IMR-90 (cell line): ENCODE measurements around the gene LTBP2. TPM values are rescaled to one million over a fixed set of nuclear protein-coding genes. Genes with fewer than 3 reads are reported as not detected.

Experiments
- ATAC-seq: fragments of 200-7000 bp; cut with Tn5 transposase; 2 replicates; pipeline ENCODE4 v1.9.1; 2020; ENCODE audit warnings: low read depth, mild to moderate bottlenecking, moderate library complexity
- BruUV-seq: library from RNA; stranded (reverse); fragments of 400-500 nt; replicated peaks from 2 replicates; lab custom pipeline; 2021; lab: Mats Ljungman, UMichigan
- CTCF ChIA-PET: fragments of 300-600 bp; formaldehyde crosslinking; extraction: SDS; loops from one replicate; lab custom pipeline; 2021; ENCODE audit warnings: antibody characterized with exemption; lab: Yijun Ruan, JAX
- POLR2A ChIA-PET: fragments of 300-600 bp; sonication (Branson Sonifier 250); formaldehyde crosslinking; loops from one replicate; lab custom pipeline; 2022; ENCODE audit warnings: antibody characterized with exemption; ENCODE audit not compliant: unreplicated experiment; lab: Charles Lee
- DNase-seq: peaks from one replicate; pipeline ENCODE4 v3.0.0; 2013
- H2AFZ ChIP-seq: replicated peaks from 2 replicates; pipeline ENCODE3; 2013; ENCODE audit warnings: low read length, mild to moderate bottlenecking; ENCODE audit not compliant: poor library complexity
- H2AK5ac ChIP-seq: 2 replicates; pipeline ENCODE4 v1.6.1; 2013; ENCODE audit warnings: low read depth, low read length, inconsistent platforms
- H2AK9ac ChIP-seq: replicated peaks from 2 replicates; pipeline ENCODE3; 2013; ENCODE audit warnings: mild to moderate bottlenecking, low read depth, low read length, moderate library complexity; ENCODE audit not compliant: poor library complexity
- H2BK120ac ChIP-seq: 2 replicates; pipeline ENCODE4 v1.6.1; 2013; ENCODE audit warnings: low read depth, low read length, inconsistent platforms
- H2BK15ac ChIP-seq: 3 replicates; pipeline ENCODE4 v1.6.1; 2013; ENCODE audit warnings: low read depth, low read length, inconsistent platforms
- H2BK20ac ChIP-seq: 2 replicates; pipeline ENCODE4 v1.6.1; 2013; ENCODE audit warnings: low read depth, mild to moderate bottlenecking, inconsistent platforms, low read length, moderate library complexity
- H2BK5ac ChIP-seq: 2 replicates; pipeline ENCODE4 v1.6.1; 2013; ENCODE audit warnings: mild to moderate bottlenecking, low read depth, low read length, inconsistent platforms; ENCODE audit not compliant: poor library complexity, severe bottlenecking
- H3K14ac ChIP-seq: replicated peaks from 2 replicates; pipeline ENCODE4 v1.6.1; 2013; ENCODE audit warnings: low read depth, low read length, inconsistent platforms
- H3K18ac ChIP-seq: 2 replicates; pipeline ENCODE4 v1.6.1; 2013; ENCODE audit warnings: low read depth, low read length, control low read depth
- H3K23ac ChIP-seq: 2 replicates; pipeline ENCODE4 v1.6.1; 2013; ENCODE audit warnings: low read depth, low read length, inconsistent platforms
- H3K27ac ChIP-seq: 2 replicates; pipeline ENCODE4 v1.5.1; 2013; ENCODE audit warnings: mild to moderate bottlenecking, control low read depth, low read length; ENCODE audit not compliant: insufficient read depth
- H3K27me3 ChIP-seq: 2 replicates; pipeline ENCODE4 v1.6.1; 2013; ENCODE audit warnings: low read length; ENCODE audit not compliant: control insufficient read depth, insufficient read depth
- H3K36me3 ChIP-seq: 2 replicates; pipeline ENCODE4 v1.6.1; 2013; ENCODE audit warnings: low read length, mixed read lengths; ENCODE audit not compliant: control insufficient read depth, insufficient read depth
- H3K4ac ChIP-seq: 2 replicates; pipeline ENCODE4 v1.6.1; 2013; ENCODE audit warnings: low read depth, low read length, inconsistent platforms
- H3K4me1 ChIP-seq: 2 replicates; pipeline ENCODE4 v1.6.1; 2013; ENCODE audit warnings: low read length, mixed read lengths; ENCODE audit not compliant: control insufficient read depth, insufficient read depth
- H3K4me2 ChIP-seq: 2 replicates; pipeline ENCODE4 v1.6.1; 2013; ENCODE audit warnings: low read depth, mild to moderate bottlenecking, control low read depth, low read length, moderate library complexity
- H3K4me3 ChIP-seq: 2 replicates; pipeline ENCODE4 v1.5.1; 2013; ENCODE audit warnings: low read depth, mild to moderate bottlenecking, control low read depth, low read length, moderate library complexity; ENCODE audit not compliant: insufficient read depth
- H3K56ac ChIP-seq: 2 replicates; pipeline ENCODE4 v1.6.1; 2013; ENCODE audit warnings: low read length, inconsistent platforms; ENCODE audit not compliant: insufficient read depth; ENCODE audit errors: extremely low read depth
- H3K79me1 ChIP-seq, 2 experiments: 2 replicates each; pipeline ENCODE4 v1.6.1; 2013; ENCODE audit warnings: low read length in 2 of 2, inconsistent platforms in 1 of 2, low read depth in 1 of 2
- H3K9ac ChIP-seq: 2 replicates; pipeline ENCODE4 v1.6.1; 2013; ENCODE audit warnings: low read depth, low read length, control low read depth
- H3K9me1 ChIP-seq: 2 replicates; pipeline ENCODE4 v1.6.1; 2013; ENCODE audit warnings: low read length, inconsistent platforms; ENCODE audit not compliant: insufficient read depth
- H3K9me3 ChIP-seq: 2 replicates; pipeline ENCODE4 v1.6.1; 2013; ENCODE audit warnings: low read length; ENCODE audit not compliant: control insufficient read depth, insufficient read depth
- H4K20me1 ChIP-seq: 2 replicates; pipeline ENCODE4 v1.6.1; 2013; ENCODE audit warnings: low read length, inconsistent platforms; ENCODE audit not compliant: insufficient read depth
- H4K5ac ChIP-seq: 2 replicates; pipeline ENCODE4 v1.6.1; 2013; ENCODE audit warnings: mild to moderate bottlenecking, low read depth, low read length, control low read depth
- H4K8ac ChIP-seq, 2 experiments: 2 replicates each; pipeline ENCODE4 v1.6.1; 2013; ENCODE audit warnings: low read depth in 2 of 2, low read length in 2 of 2, control low read depth in 1 of 2, inconsistent platforms in 1 of 2
- H4K91ac ChIP-seq: 2 replicates; pipeline ENCODE4 v1.6.1; 2013; ENCODE audit warnings: low read depth, low read length, inconsistent platforms; ENCODE audit not compliant: insufficient read depth
- CEBPB ChIP-seq: IDR thresholded peaks from 2 replicates; pipeline ENCODE4 v1.6.1; 2012; ENCODE audit warnings: low read depth, low read length, improper control_type of control experiment
- CHD1 ChIP-seq: IDR thresholded peaks from 2 replicates; pipeline ENCODE4 v1.6.1; 2012; ENCODE audit warnings: low read depth, low read length, improper control_type of control experiment
- WGBS, 2 experiments: methylation state at CpG; one replicate each; pipeline versions ENCODE4 v1.1.5 to v1.1.7; 2013; ENCODE audit warnings: missing lambda C conversion rate in 2 of 2; ENCODE audit not compliant: insufficient read length in 1 of 2; ENCODE audit errors: extremely low coverage in 2 of 2; 5-methylcytosine and 5-hydroxymethylcytosine counted together
- dilution Hi-C: fragments of 300-500 bp; cut with HindIII; formaldehyde crosslinking; loops from one replicate; pipeline ENCODE4 v1.14.3; 2018; ENCODE audit warnings: low sequenced_read_pairs; ENCODE audit not compliant: unreplicated experiment
- in situ Hi-C: fragments of 300-500 bp; cut with MboI; formaldehyde crosslinking; loops from 3 replicates; pipeline ENCODE4 v1.14.3; 2019; ENCODE audit warnings: low sequenced_read_pairs, inconsistent platforms, mixed read lengths
- intact Hi-C: fragments of 100-400 bp; cut with micrococcal nuclease; formaldehyde crosslinking; loops from 2 replicates; pipeline ENCODE4 v1.10.0; 2022
- polyA plus RNA-seq, 3 experiments: library from polyadenylated mRNA; depleted of rRNA; stranded (reverse); fragments of >200 nt; gene quantifications; 2 replicates each; pipeline ENCODE4 v1.2.3, GENCODE V29; 2012; ENCODE audit warnings: low replicate concordance in 1 of 3
- total RNA-seq: library from RNA; depleted of rRNA; stranded (reverse); fragments of >200 nt; gene quantifications from 2 replicates; pipeline ENCODE4 v1.2.3, GENCODE V29; 2012

Gene LTBP2
- total and polyA plus RNA-seq, 2 of the 4 experiments (the other 2 are of a cell fraction), result 23.8 to 79.3 TPM

DNA sequence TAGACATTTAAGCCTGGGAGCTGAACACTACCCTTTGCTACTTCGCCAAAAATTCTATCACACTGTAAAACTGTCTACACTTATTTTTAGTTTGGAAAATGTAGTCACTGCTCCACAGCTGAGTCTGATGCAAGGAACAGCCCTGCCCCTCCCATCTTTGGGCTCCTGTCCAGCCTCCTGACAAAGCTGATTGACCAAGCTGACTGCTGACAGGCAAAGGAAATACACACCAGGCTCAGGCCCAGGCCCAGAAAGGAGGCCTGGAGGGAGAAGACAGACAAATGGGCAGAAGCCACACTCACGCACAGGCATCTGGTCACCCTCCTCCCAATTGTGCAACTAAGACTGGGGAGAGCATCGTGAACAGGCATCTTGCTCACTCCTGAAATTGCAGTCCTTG, 63.2 kb downstream of the LTBP2 start:
- Histone ChIP-seq H3K9ac (no peak overlapping the region), H3K79me1 (peaks cover 0 to 32% of the 10 kb centered on the region in 2 experiments; a peak in 2 of 4 replicates), H2AK9ac (peak overlapping the region; percentile 0), H2AK5ac (no peak overlapping the region), H3K9me1 (peaks cover 22% of the 10 kb centered on the region), H2BK15ac (no peak overlapping the region; the same call in 2 of the 3 replicates), H3K18ac (no peak overlapping the region), H3K9me3 (no peaks in the 10 kb centered on the region), H3K4ac (peak overlapping the region; percentile 2; the same call in 1 of the 2 replicates), H3K27me3 (no peaks in the 10 kb centered on the region), H4K8ac (peak overlapping the region in 1 of 2 experiments; percentile 61; a peak in 2 of 4 replicates), H3K36me3 (peaks cover 5% of the 10 kb centered on the region; the same call in 1 of the 2 replicates), H4K91ac (no peak overlapping the region), H3K4me2 (no peak overlapping the region), H3K4me3 (no peak overlapping the region), H3K27ac (no peak overlapping the region), H3K14ac (peak overlapping the region; percentile 61; the same call in 1 of the 2 replicates), H2AFZ (no peak overlapping the region), H3K4me1 (peaks cover 27% of the 10 kb centered on the region), H4K5ac (no peak overlapping the region), H2BK120ac (peak overlapping the region; percentile 40; the same call in 1 of the 2 replicates), H2BK20ac (peak overlapping the region; percentile 40; the same call in 1 of the 2 replicates), H3K56ac (no peak overlapping the region), H3K23ac (no peak overlapping the region), H2BK5ac (peak overlapping the region; percentile 0), H4K20me1 (no peaks in the 10 kb centered on the region)
- in situ Hi-C loops, result no loop called here
- BruUV-seq, result no TSS peak
- dilution Hi-C loops, result no loop called here
- DNase-seq (peak; percentile 38), ATAC-seq (peak; percentile 25; the same call in 1 of the 2 replicates)
- intact Hi-C loops, result no loop called here
- TF ChIP-seq CEBPB, result peak; percentile 60
- TF ChIP-seq CHD1, result no peak
- ChIA-PET CTCF (no interaction called here), POLR2A (interaction anchor here (1.0 kb wide), 1 partner anchor 9 kb away, joined by 3 read pairs; no protein-coding TSS in a partner anchor)
- no CpG with 5 or more reads among the region's 3 CpGs for WGBS, 2 experiments
